HG02840 (cell line): ENCODE measurements around the gene PIAS1.
"Not testable (repeated sequence)": the region's sequence is repeated elsewhere in the genome, so short reads cannot be mapped to it uniquely, and the experiment has no call there.

Experiments
- ATAC-seq: cut with Tn5 transposase; IDR thresholded peaks from one replicate; pipeline ENCODE4 v1.9.1; 2021; ENCODE audit warnings: mild to moderate bottlenecking, moderate library complexity, moderate number of reproducible peaks; ENCODE audit not compliant: unreplicated experiment, low FRiP score

The PIAS1 gene

DNA sequence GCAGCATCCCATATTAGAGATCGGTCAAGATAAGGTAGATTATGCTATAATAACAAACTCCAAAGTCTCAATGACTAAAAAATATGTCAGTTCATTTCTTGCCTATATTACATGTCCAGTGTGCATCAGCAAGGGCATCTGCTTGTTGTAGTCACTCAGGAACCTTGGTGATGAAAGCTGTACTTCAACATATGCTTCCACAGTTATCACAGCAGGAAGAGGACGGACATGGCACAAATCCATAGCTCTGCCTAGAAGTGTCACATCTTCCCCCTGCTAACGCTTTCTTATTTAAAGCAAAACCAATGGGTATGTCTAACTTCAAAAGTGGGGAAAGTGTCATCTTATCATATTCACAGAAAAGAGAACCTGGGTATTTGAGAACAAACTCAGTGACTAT, 20.0 kb upstream of the PIAS1 start:
- ATAC-seq = no peak

DNA sequence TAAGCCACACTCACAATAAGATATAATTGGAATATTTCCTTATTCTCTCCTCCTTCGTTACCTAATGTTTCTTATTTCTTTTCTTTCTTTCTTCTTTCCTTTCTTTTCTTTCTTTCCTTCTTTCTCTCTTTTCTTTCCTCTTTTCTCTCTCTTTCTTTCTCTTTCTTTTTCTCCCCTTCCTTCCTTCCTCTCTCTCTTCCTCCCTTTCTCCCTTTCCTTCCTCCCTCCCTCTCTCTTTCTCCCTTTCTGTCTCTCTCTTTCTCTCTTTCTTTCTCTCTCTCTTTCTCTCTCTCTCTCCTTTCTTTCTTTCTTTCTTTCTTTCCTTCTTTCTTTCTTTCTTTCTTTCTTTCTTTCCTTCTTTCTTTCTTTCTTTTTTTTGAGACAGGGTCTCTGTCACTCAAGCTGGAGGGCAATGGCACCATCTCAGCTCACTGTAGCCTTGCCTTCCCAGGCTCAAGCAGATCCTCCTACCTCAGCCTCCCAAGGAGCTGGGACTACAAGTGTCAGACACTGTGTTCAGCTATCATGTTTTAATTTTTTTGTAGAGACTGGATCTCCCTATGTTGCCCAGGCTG, 19.3 kb upstream of the PIAS1 start:
- ATAC-seq = no peak

DNA sequence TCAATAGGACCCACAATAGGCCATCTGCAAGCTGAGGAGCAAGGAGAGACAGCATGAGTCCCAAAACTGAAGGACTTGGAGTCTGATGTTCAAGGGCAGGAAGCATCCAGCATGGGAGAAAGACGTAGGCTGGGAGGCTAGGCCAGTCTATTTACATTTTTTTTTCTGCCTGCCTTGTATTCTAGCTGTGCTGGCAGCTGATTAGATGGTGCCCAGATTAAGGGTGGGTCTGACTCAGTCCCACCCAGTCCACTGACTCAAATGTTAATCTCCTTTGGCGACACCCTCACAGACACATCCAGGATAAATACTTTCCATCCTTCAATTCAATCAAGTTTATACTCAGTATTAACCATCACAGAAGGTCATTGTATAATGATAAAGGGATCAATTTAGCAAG, 15.9 kb upstream of the PIAS1 start:
- no peak for ATAC-seq

DNA sequence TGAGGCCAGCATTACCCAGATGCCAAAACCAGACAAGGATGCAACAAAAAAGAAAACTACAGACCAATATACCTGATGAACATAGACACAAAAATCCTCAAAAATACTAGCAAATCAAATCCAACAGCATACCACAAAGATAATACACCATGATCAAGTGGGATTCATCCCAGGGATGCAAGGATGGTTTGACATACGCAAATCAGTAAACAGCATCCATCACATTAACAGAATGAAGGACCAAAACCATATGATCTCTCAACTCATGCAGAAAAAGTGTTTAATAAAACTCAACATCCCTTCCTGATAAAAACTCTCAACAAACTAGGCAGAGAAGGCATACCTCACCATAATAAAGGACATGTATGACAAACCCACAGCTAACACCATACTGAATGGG, 14.0 kb upstream of the PIAS1 start:
- no peak for ATAC-seq

DNA sequence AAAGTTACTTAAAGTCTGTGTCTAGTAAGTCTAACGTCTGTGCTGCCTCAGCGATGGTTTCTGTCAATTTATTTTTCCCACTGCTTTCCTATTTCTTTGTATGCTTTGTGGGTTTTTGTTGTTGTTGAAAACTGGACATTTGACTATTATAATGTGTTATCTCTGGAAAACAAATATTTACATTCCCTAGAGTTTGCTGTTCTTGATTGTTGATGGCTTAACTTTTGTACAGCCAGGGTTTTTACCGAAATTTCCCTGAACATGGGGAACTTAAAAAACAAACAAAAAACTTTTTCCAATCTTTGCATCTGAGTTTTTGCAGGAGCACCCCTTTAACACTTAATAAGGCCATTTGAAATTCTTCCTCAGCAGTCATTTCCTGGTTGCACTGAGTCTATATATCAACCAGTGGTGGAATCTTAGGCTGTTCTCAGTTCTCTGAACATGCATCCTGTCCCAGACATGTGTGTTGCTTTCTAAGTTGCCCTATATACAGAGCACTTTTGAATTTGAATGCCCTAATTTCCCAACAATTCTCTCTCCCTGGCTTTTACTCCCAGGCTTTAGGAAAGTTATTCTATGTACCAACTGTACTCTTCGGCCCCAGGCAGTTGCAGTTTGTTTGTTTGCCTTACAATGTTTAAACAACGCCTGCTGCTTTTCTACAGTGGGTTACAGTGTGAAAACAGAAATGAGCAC, 11.8 kb upstream of the PIAS1 start:
- ATAC-seq = no peak

DNA sequence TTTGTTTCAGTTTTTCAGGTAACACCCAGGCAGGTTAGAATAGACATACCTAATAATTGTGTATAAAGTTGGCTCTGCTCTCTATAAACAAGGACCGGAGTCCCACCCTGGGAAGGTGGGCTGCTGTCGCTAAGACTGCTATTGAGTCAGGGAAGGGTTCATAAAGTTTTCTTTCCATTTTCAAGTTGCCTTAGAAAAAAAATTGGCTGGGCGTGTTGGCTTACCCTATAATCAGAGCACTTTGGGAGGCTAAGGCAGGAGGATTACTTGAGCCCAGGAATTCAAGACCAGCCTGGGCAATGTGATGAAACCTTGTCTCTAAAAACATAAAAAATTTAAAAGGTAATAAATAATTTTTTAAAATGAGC, 11.3 kb upstream of the PIAS1 start:
- no peak for ATAC-seq

DNA sequence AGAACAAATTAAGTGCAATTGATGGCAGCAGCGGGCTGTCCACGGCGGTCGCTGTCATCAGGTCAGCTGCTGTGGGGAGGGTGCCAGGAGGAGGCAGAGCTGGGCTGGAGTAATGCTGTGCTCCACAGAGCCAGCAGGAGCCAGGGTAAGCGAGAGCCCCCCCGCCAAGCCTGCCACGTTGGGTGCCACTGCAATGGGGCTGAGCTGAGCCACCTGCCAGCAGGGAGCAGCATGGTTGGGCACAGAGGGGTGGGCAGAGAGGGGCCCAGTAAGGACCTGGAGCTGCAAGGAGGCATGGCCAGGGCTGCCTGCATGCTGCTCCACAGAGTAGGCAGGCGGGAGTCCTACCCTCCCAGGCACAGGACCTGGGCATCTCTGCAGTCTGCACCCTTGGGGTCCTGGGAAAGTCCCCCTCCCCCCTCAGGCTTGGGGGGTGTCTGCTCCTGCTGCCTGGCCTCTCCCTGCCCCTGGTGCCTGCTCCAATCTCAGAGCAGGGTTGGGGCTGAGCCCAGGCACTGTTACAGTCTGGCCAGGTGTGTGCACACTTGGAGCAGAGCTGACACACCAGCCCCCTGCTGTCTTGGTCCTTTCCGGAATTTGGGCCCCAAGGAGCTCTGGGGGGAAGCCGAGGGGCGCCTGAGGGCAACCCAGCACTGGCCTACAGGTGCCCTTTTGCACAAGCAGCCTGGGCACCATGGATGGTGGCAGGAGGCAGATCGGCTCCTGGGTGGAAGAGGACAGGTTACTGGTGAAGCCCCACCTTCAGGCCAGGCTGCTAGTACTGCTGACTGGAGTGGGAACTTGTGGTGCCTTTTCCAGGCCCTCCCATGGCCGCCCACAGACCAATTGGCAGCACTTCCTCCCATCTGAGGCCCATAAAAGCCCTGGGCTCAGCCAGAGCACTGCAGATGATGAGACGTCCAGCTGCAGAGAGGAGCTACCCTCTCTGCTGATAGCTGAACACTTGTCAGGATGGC, 8.5 kb upstream of the PIAS1 start:
- no peak for ATAC-seq

DNA sequence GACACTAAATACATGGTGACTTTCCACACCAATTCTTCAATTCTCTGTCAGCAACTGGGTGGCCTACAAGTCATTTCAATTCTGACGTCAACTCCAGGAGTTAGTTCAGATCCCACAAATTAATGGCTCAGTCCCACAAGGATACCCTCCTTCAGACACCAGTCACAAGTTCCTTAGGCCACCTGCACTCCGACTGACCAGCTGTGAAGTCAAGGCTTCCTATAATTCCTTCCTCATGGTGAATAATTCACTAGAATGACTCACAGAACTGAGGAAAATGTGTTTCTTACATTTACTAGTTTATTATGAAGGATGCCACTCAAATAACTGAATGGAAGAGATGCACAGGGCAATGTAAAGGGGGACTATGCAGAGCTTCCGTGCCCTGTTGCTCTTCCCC, 6.3 kb upstream of the PIAS1 start:
- no peak for ATAC-seq

DNA sequence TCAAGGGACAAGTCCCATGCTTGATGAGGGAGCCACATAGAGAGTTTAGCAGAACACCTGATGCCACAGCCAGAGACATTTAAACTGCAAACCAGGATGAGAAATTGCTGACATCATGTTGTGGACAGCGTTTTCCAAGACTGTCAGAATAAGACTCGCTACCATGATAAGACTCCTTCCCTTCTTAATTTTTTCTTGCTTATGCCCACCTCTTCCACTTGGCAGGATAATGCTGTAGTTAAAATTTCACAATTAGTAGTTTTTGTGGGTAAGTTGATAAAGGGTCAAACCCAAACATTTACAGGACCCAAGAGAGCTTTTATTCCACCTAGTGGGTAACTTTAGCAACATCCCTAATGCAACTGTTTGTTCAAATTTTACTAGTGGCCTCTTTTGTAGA, 3.0 kb upstream of the PIAS1 start:
- no peak for ATAC-seq

DNA sequence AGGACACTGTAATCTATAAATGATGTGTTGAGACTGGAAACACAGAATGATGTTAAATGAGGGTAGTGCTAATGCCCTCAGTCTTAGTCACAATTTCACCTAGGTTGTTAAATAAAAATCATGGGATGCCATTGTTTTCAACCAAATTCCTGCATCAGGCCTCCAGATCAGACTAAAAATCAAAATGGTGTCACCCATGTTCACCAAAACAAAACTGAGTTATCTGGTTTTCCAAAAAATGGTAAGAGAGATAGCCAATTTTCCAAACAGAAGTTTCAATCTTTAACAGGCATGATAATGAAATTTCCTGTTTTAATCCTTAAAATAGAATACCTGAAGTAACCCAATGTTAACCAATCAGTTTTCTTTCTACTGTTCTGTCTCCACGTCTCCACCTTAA, 2.2 kb upstream of the PIAS1 start:
- ATAC-seq = no peak

DNA sequence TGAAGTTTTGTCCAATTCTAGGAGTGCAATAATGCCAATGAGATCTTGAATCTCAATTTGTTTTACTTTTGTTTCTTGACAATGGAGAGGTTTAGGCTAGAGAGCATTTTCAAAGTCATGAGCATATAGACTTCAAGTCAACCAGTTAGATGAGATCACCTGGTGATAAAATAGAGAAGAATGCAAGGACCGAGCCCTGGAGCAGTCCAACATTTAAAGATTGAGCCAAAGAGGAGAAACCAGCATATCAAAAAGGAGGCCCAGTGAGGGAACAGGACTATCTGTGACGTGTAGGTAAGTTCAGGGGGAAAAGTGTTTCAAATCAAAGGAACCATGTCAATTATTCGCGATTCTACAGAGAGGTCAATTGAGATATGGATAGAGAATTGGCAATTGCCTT, 1.7 kb upstream of the PIAS1 start:
- no peak for ATAC-seq

DNA sequence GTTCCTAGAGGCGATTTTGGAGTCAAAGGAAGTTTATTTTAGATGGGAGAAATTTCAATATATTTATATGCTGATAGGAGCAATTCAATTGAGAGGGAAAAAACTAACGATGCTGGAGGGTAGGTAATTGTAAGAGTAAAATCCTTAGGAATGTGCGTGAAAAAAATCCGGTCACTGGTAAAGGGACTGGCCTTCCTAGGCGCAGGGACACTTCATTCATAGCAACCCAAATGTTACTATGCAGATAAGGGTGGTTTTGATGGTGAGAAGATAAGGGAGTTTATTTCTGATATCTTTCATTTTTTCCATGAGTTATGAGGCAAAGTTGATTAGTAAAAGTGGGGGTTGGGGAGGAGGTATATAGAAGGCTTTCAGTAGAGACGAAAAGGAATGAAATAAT, 1.1 kb upstream of the PIAS1 start:
- no peak for ATAC-seq

DNA sequence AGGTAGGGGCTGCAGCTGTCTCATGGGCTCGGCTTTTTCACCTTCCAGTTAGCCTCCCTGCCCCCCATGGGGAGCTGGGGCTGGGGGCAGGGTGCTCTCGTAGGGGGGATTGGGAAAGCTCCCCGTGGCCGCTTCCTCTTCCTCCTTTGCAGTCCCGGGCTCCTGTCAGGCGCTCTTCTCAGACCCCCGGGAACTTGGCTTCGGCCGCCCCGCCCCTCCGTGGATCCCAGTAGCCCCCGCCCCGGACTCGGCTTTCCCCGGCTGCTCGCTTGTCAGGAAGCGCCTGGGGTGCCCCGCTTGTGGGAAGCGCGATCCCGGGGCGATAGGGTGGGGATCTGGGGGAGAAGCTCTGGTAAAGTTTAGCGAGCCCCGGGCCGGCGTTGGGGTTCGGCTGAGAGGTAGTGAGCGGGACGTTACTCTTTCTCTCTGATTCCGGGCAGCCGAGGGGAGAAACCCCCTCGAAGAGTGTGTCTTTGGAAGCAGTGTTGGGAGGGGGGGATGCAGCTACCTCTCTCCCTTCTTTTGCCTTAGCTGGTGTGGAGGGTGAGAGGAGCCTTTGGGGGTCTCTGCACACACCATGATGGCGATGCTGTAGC, 611 bp downstream of the PIAS1 start:
- peak; percentile 12 for ATAC-seq

DNA sequence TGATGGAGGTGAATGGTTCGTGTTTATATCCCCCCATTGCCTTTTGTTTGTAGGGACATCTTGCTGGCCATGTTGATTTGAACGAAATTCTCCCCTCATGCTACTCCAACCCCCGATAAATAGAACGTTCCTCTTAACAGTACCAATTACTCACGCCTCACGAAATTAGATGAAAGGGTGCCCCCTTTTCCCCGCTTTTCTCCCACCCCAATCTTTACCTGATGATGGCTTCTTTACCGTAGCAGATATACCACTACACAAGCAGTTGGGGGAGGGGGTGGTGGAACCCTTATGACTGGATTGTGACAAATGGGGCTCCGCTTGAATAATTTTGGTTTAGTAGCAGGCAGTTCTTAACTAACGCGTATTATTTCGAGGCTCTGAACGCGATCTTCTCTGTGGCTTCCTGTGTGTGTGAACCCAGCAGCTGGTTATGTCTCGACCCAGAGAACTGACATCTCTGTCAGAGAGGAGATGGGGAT, 1.1 kb downstream of the PIAS1 start:
- no peak for ATAC-seq

DNA sequence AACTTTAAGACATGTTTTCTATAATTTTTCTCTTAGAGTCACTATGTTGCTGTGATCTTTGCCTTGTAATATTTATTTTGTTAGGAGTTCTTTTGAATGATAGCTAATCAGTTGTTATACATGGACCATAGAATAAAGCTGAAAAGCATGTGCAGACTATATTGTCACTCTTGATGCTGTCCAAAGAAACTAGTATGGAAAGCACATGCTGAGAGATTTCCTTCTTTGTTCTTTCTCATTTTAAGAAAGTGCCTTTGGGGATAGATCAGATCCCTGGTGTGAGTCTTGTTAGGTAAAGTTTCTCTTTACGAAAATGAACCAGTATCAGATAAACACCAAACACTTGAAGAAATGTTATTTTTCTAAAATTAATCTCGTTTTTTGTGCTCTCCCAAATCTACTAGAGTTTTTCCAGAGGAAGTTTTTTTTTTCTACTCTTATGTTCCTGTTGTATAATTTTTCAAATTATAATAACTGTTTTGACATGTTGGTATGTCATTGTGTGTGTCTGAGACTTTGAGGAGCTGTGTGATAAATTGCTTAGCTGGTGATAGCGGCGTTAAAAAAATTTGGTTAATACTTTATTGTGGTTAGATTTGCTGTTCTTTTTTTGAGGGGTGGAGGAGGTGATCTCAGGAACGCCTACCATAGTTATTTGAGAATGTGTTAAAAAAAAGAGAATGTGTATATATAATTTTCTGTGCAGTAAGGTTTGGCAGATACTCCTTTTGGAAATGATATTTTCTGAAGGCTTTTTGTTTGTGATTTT, 2.2 kb downstream of the PIAS1 start:
- no peak for ATAC-seq

DNA sequence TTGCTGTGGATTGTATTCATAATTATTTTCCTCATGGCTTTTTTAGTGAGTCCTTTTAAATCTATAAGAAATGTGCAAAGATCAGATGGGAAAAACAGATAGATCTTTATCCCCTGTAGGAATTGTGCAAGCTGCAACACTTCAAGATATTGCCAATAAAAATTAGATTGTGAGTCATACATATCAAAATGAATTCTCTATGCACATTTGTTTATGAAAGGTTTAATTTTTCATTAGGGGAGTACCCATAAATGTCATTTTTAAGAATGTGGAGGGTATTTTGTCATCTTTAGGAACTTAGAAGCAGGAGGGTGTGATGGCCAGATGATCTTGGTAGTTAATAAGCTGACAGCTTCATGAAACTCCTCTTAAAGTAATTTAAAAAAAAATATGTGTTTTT, 2.9 kb downstream of the PIAS1 start:
- ATAC-seq = no peak

DNA sequence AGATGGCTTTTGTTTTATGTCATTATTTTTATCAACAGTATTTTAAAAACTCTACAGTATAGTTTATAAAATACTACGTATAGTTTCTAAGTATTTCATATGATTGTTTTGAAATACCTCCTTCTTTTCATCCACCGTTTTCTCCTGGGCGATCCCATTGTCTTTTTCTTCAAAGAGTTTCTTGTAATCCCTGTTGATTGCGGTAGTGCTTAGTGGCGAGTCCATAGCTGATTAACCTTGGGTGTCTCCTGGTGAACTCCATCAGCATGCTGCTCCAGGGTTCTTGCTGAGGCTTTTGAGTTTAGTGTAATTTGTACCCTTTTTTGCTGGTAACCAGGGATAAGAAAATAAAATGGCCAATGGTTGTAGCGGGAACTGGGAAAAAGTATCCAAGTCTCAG, 3.6 kb downstream of the PIAS1 start:
- no peak for ATAC-seq

DNA sequence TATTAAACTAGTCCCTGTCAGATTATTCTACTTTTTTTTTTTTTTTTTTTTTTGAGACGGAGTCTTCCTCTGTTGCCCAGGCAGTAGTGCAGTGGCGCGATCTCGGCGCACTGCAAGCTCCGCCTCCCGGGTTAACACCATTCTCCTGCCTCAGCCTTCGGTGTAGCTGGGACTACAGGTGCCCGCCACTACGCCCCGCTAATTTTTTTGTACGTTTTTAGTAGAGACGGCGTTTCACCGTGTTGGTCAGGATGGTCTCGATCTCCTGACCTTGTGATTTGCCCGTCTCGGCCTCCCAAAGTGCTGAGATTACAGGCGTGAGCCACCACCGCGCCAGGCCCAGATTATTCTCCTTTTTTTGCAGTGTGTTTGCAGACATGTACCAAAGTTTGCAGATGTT, 4.9 kb downstream of the PIAS1 start:
- ATAC-seq = not testable (repeated sequence)

DNA sequence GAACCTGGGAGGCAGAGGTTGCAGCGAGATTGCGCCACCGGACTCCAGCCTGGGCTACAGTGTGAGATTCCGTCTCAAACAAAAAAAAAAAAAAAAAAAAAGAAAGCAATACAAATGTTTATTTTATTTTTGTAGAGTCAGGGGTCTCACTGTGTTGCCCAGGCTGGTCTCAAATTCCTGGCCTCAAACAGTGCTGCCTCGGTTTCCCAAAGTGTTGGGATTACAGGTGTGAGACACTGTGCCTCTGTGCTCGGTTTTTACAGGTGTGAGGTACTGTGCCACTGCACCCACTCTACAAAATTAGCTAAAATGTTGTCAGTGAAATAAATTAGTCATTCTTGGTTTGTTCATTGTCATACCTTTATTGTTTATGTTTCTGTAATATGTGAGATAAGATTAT, 5.5 kb downstream of the PIAS1 start:
- ATAC-seq = no peak

DNA sequence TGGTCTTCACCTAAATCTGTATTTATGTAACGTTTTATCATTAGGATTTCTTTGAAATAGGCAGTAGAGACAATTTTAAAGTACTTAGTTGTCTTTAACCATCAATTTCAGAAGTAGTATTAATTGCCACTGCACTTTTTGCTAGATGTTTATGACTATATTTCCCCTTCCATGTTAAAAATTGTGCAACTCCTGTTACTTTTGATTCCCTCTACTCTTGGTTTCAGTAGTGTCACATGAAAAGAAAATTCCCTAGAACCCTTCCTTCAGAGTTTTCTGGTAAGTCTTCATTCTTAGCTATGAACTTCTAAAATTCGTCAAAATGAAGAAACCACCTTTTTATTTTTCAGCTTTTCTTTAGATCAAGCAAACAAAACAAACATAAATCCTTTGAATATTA, 7.1 kb downstream of the PIAS1 start:
- no peak for ATAC-seq
